ENCODE measurements around the gene WWOX. TPM values are rescaled to one million over a fixed set of nuclear protein-coding genes. Genes with fewer than 3 reads are reported as not detected.

Gene WWOX
- total and polyA plus RNA-seq, 2 of the 8 experiments (the other 6 are each of a cell fraction or from before 2014, with no cell fraction given) = 5.4 to 16.7 TPM

- TF ChIP-seq CHD7 (IDR thresholded peaks at IDR 0.05; ENCODE audit: insufficient replicate concordance, low read length) (no peak), JUND (IDR thresholded peaks at IDR 0.05; ENCODE audit: low read length) (no peak), EZH2 (IDR thresholded peaks at IDR 0.05; ENCODE audit: low read depth, low read length, severe bottlenecking) (no peak), SIX5 (IDR thresholded peaks at IDR 0.05; ENCODE audit: low read depth, low read length) (no peak), TAF7 (optimal IDR thresholded peaks at IDR 0.05; ENCODE audit: borderline replicate concordance, low read depth, low read length) (no peak), TEAD4 (IDR thresholded peaks at IDR 0.05; ENCODE audit: low read depth, low read length) (no peak), SIN3A (conservative IDR thresholded peaks at IDR 0.05 in 1 of 2, IDR thresholded peaks at IDR 0.05 in 1 of 2; ENCODE audit: low read depth in 1 of 2, low read length in 2 of 2) (no peak), RXRA (IDR thresholded peaks at IDR 0.05; ENCODE audit: insufficient read depth, low read depth, low read length) (no peak), CHD2 (IDR thresholded peaks at IDR 0.05; ENCODE audit: low read length) (no peak)
Measured at GRCh38 chr16:78290872-78291591, 191.6 kb downstream of the WWOX start (continued).

Measured in H1 (cell line).